Colonic mucosa (tissue), 4 donors: ENCODE results near the gene NCR3LG1. TPM values are rescaled to one million over a fixed set of nuclear protein-coding genes. Genes with fewer than 3 reads are reported as not detected.
A peak's percentile ranks its signal among the peaks of the same experiment; 100 is the strongest.

Experiments used
- DNase-seq: peaks from one replicate; pipeline ENCODE4 v3.0.0-alpha.2; 2020
- H3K27ac ChIP-seq: fragments of 200-600 bp; one replicate; pipeline ENCODE4 v1.8.0; 2021
- H3K27me3 ChIP-seq: fragments of 200-600 bp; one replicate; pipeline ENCODE4 v1.8.0; 2021
- H3K36me3 ChIP-seq: fragments of 200-600 bp; one replicate; pipeline ENCODE4 v1.8.0; 2021
- H3K4me1 ChIP-seq: fragments of 200-600 bp; one replicate; pipeline ENCODE4 v1.8.0; 2021; ENCODE audit warnings: mild to moderate bottlenecking
- H3K4me3 ChIP-seq: fragments of 200-600 bp; one replicate; pipeline ENCODE4 v1.8.0; 2021
- H3K9ac ChIP-seq, 2 donors: one replicate each; pipeline ENCODE4 v1.7.0; 2013; ENCODE audit warnings: control low read depth in 2 of 2, low read depth in 2 of 2, low read length in 2 of 2
- H3K9me3 ChIP-seq: fragments of 200-600 bp; one replicate; pipeline ENCODE4 v1.8.0; 2021
- intact Hi-C: fragments of 100-400 bp; cut with DNase I; formaldehyde crosslinking; loops from one replicate; pipeline ENCODE4 v1.14.1; 2022
- total RNA-seq, 2 donors: library from RNA; stranded (reverse); fragmentation: NEBNext Ultra II Directional in 1 of 2; extraction: Animal tissue kit (Norgen Biotek cat#: 25700) in 1 of 2; gene quantifications; one replicate each; pipeline ENCODE4 v1.2.1, GENCODE V29; 2021
- TF ChIP-seq, protein P1 (sequence below): fragments of 200-600 bp; IDR thresholded peaks from one replicate; pipeline ENCODE4 v1.8.0; 2022; ENCODE audit warnings: antibody characterized with exemption, mild to moderate bottlenecking
- donor health status: healthy.
- donor health status: DM: no; HTN: no; CAD: no.
- donor health status: DM: no; HTN: no; CAD: no.

NCR3LG1 gene
- total RNA-seq, 2 donors from 2014 or later = 9.3 to 11.3 TPM

GRCh38 chr11:17381156-17381555 is 29.6 kb downstream of the NCR3LG1 start:
- intact Hi-C loops = no loop called here
- H3K36me3 ChIP-seq = no peaks in the 10 kb centered on the region
- TF ChIP-seq, protein P1, sequence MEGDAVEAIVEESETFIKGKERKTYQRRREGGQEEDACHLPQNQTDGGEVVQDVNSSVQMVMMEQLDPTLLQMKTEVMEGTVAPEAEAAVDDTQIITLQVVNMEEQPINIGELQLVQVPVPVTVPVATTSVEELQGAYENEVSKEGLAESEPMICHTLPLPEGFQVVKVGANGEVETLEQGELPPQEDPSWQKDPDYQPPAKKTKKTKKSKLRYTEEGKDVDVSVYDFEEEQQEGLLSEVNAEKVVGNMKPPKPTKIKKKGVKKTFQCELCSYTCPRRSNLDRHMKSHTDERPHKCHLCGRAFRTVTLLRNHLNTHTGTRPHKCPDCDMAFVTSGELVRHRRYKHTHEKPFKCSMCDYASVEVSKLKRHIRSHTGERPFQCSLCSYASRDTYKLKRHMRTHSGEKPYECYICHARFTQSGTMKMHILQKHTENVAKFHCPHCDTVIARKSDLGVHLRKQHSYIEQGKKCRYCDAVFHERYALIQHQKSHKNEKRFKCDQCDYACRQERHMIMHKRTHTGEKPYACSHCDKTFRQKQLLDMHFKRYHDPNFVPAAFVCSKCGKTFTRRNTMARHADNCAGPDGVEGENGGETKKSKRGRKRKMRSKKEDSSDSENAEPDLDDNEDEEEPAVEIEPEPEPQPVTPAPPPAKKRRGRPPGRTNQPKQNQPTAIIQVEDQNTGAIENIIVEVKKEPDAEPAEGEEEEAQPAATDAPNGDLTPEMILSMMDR = no peak
- no peaks in the 10 kb centered on the region for H3K4me1 ChIP-seq
- no peak overlapping the region for H3K4me3 ChIP-seq
- no peak overlapping the region for H3K27ac ChIP-seq
- H3K9ac ChIP-seq = no peak overlapping the region
- no peaks in the 10 kb centered on the region for H3K9me3 ChIP-seq
- H3K27me3 ChIP-seq = no peaks in the 10 kb centered on the region
- no peak for DNase-seq

GRCh38 chr11:17382046-17382728 is 30.6 kb downstream of the NCR3LG1 start:
- Histone ChIP-seq H3K4me1 (no peaks in the 10 kb centered on the region), H3K9me3 (no peaks in the 10 kb centered on the region), H3K9ac (no peak overlapping the region), H3K27ac (no peak overlapping the region), H3K36me3 (no peaks in the 10 kb centered on the region), H3K4me3 (no peak overlapping the region), H3K27me3 (no peaks in the 10 kb centered on the region)
- TF ChIP-seq, protein P1 = no peak
- DNase-seq = no peak
- intact Hi-C loops = no loop called here

- intact Hi-C loops = no loop called here
- H3K9ac ChIP-seq = no peak overlapping the region
These were observed 31.9 kb downstream of the NCR3LG1 start for GRCh38 chr11:17383461-17383860.

GRCh38 chr11:17384002-17384511 is 32.5 kb downstream of the NCR3LG1 start:
- peak; percentile 80 for DNase-seq
- intact Hi-C loops = loop anchor here (2.0 kb wide), 1 partner anchor 121 kb away; no protein-coding TSS in a partner anchor

More at GRCh38 chr11:17383461-17383860, 31.9 kb downstream of the NCR3LG1 start:
- TF ChIP-seq, protein P1 = no peak
- Histone ChIP-seq H3K27me3 (no peaks in the 10 kb centered on the region), H3K27ac (no peak overlapping the region), H3K36me3 (no peaks in the 10 kb centered on the region), H3K4me3 (no peak overlapping the region), H3K4me1 (no peaks in the 10 kb centered on the region), H3K9me3 (no peaks in the 10 kb centered on the region)
- no peak for DNase-seq

GRCh38 chr11:17385492-17385891 is 33.9 kb downstream of the NCR3LG1 start:
- intact Hi-C loops = loop anchor here (2.0 kb wide), 1 partner anchor 119 kb away; no protein-coding TSS in a partner anchor
- Histone ChIP-seq H3K9me3 (no peaks in the 10 kb centered on the region), H3K36me3 (no peaks in the 10 kb centered on the region), H3K9ac (no peak overlapping the region), H3K27ac (no peak overlapping the region), H3K4me3 (no peak overlapping the region), H3K4me1 (peaks cover 4% of the 10 kb centered on the region), H3K27me3 (no peaks in the 10 kb centered on the region)
- TF ChIP-seq, protein P1 = no peak
- DNase-seq = no peak

More at GRCh38 chr11:17384002-17384511, 32.5 kb downstream of the NCR3LG1 start:
- Histone ChIP-seq H3K4me3 (no peak overlapping the region), H3K27me3 (no peaks in the 10 kb centered on the region), H3K27ac (no peak overlapping the region), H3K4me1 (no peaks in the 10 kb centered on the region), H3K36me3 (no peaks in the 10 kb centered on the region), H3K9ac (no peak overlapping the region), H3K9me3 (no peaks in the 10 kb centered on the region)
- TF ChIP-seq, protein P1 = peak; percentile 89
